Prostate gland (tissue), 2 donors: ENCODE data around the gene EIF4EBP3.

Experiments
- CTCF ChIP-seq, 4 experiments: fragments of 200-600 bp in 2 of 4; fragments of 450-650 bp in 2 of 4; sonication (generic) in 2 of 4; IDR thresholded peaks; 1 replicate in 3 of 4; 2 replicates in 1 of 4; pipeline ENCODE4 v1.5.1; 2016 to 2019; ENCODE audit warnings: antibody characterized with exemption in 4 of 4, mild to moderate bottlenecking in 2 of 4, moderate library complexity in 2 of 4
- POLR2A ChIP-seq: fragments of 450-650 bp; IDR thresholded peaks from one replicate; pipeline ENCODE4 v1.6.1; 2016; ENCODE audit warnings: antibody characterized with exemption, mild to moderate bottlenecking
- POLR2AphosphoS5 ChIP-seq: sonication (generic); formaldehyde crosslinking; IDR thresholded peaks from one replicate; pipeline ENCODE4 v1.6.1; 2017; ENCODE audit warnings: antibody characterized with exemption

DNA sequence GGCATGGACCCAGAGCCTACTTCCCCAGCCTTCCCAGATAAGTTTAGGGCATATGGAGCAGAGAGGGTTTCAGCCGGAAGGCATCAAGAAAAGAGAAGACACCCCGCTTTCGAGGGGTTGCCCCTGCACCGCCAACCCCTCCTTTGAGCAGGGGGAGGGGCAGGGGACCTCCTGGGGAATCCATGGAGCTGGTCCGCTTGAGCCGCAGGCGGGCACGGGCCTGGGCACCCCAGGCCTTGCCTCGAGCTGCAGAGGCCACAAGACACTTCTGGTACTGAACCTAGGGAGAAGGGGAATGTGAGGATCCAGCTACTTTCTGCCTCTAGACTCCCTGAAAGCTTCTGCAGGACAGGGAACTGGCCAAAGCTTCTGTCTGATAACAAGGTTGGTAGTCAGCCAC is 11.1 kb downstream of the EIF4EBP3 start:
- TF ChIP-seq CTCF (IDR thresholded peaks at IDR 0.05) (no peak), POLR2A (no peak), POLR2AphosphoS5 (no peak)
